H4 (cell line): ENCODE data around the gene NME2. TPM values are rescaled to one million over a fixed set of nuclear protein-coding genes. Genes with fewer than 3 reads are reported as not detected.

Experiments
- DNase-seq: peaks from one replicate; pipeline ENCODE4 v3.0.0-alpha.2; 2015; ENCODE audit warnings: low spot score
- total RNA-seq: library from RNA; depleted of rRNA; stranded (reverse); fragments of >200 nt; shearing (Covaris generic); gene quantifications from 2 replicates; pipeline ENCODE4 v1.2.3, GENCODE V29; 2014; rRNA removed

Gene NME2
- total RNA-seq, 1 experiment from 2014 or later: 954 TPM

DNA sequence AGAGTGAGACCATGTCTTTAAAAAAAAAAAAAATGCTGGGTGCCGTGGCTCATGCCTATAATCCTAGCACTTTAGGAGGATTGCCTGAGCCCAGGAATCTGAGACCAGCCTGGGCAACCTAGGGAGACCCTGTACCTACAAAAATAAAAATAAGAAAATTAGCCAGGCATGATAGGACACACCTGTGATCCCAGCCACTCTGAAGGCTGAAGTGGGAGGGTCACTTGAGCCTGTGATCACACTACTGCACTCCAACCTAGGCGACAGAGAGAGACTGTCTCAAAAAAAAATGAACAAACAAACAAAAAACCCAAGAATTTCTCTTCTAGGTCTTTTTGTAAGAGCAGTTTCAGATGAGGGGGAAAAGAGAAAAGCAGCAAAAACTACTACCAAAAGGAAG lies 34.6 kb downstream of the NME2 start:
- DNase-seq: no peak

DNA sequence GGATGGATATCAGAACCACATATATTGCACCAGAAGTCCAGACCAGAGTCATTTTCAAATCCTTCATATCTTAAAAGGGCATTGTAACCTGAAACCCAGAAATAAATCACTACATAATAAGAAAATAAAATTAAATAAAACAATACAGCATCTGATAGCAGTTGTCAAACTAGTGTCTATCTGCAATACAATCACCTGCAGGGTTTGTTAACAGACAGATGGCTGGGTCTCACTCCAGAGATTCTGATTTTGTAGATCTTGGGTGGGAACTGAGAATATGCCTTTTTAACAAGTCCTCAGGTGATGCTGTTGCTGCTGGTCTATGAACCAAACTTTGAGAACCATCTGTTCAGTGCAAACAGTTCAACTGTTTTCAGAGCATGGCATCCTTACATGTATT lies 37.6 kb downstream of the NME2 start:
- DNase-seq: no peak

DNA sequence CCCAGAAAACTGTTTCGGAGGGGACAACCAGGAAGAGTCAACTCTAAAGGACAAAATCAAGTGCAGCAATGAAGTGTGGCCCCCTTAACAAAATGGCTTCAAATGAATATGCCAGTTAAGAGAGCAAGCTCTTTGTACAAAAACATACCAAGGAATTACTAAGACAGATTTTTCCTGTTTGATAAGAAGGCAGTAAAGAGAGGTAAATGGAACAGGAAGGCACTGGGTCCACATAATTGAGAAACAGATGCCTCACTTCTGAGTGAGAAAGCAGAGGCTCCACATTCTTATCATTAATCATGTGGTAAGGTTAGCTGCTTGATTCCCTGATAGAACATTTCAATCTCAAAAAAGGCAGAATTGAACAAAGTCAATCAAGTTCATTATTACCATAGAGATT lies 48.7 kb downstream of the NME2 start:
- DNase-seq: no peak

DNA sequence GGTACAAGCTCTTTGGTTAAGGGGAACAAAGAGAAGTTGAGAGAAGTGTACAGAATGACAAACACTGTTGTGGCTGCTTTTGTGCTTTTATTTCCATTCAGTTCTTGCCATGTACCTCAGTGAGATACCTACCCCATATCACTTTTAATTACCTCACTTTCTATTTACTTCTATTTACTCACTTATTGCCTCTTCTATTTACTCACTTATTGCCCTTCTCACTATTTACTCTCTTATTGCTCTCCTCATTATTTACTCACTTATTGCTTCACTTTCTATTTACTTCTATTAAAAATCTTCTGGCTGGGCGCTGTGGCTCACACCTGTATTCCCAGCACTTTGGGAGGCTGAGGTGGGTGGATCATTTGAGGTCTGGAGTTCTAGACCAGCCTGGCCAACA lies 51.7 kb downstream of the NME2 start:
- no peak for DNase-seq

DNA sequence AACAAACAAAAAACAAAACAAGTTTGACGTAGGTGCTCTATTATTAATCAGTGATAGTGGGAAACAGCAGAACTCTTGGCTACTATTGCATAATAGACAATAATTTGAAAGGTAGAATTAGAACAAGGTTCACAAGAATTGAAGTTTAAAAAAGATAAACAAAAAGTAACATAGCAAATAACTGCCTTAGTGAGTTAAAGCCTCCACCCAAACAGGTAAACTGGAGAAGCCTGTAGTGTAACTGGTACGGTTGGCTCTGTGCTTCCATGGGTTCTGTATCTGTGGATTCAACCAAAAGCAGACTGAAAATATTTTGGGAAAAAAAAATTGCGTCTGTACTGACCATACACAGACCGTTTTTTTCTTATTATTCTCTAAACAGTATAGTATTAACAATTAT lies 55.1 kb downstream of the NME2 start:
- no peak for DNase-seq

Other genes starting within 250 kb of the NME2 start
- gene SPAG9, start 45.5 kb upstream of the NME2 start, total RNA-seq: 35.1 and 39.8 TPM in 2 replicates
- gene NME1, start 12.9 kb upstream of the NME2 start, total RNA-seq: 510 and 574 TPM in 2 replicates
- 2.9 and 5.1 TPM in 2 replicates for gene MBTD1, start 93.6 kb downstream of the NME2 start, total RNA-seq
- gene UTP18, start 94.1 kb downstream of the NME2 start, total RNA-seq: 87.5 and 106 TPM in 2 replicates